Omental fat pad (tissue), 4 donors: ENCODE data around the gene TTC33. TPM values are rescaled to one million over a fixed set of nuclear protein-coding genes. Genes with fewer than 3 reads are reported as not detected.

Source experiments
- ATAC-seq: fragments of 150-250 bp; one replicate; pipeline ENCODE4 v1.9.1; 2016; ENCODE audit warnings: mild to moderate bottlenecking, moderate library complexity; ENCODE audit not compliant: low FRiP score
- DNase-seq: peaks from one replicate; pipeline ENCODE4 v3.0.0-alpha.2; 2019; ENCODE audit warnings: low spot score
- CTCF ChIP-seq, 3 donors: fragments of 450-650 bp; IDR thresholded peaks; one replicate each; pipeline ENCODE4 v1.5.1; 2016 to 2017; ENCODE audit warnings: antibody characterized with exemption in 3 of 3, mild to moderate bottlenecking in 3 of 3, moderate library complexity in 2 of 3
- total RNA-seq, 4 donors: library from RNA; depleted of rRNA; stranded (reverse); fragments of >200 nt; gene quantifications; one replicate each; pipeline ENCODE4 v1.1.0, GENCODE V29; 2016

Gene TTC33
- total RNA-seq, 4 donors from 2014 or later = 8.3 to 15.4 (median 9.3) TPM

- no peak for ATAC-seq
- DNase-seq = no peak
- TF ChIP-seq CTCF (IDR thresholded peaks at IDR 0.05) = no peak
These were observed 1.6 kb upstream of the TTC33 start for GRCh38 chr5:40757400-40757799.

- DNase-seq (no peak), ATAC-seq (peak; percentile 85)
- TF ChIP-seq CTCF (IDR thresholded peaks at IDR 0.05) = no peak
These were observed 711 bp downstream of the TTC33 start for GRCh38 chr5:40755093-40755406.

- DNase-seq = no peak
- peak; percentile 11 for ATAC-seq
- TF ChIP-seq CTCF (IDR thresholded peaks at IDR 0.05) = no peak
These were observed 1.2 kb downstream of the TTC33 start for GRCh38 chr5:40754381-40755092.

GRCh38 chr5:40746703-40747102 lies 9.1 kb downstream of the TTC33 start:
- no peak for TF ChIP-seq CTCF (IDR thresholded peaks at IDR 0.05)
- DNase-seq (no peak), ATAC-seq (no peak)

GRCh38 chr5:40743771-40744170 lies 12.0 kb downstream of the TTC33 start:
- DNase-seq (no peak), ATAC-seq (no peak)
- TF ChIP-seq CTCF (IDR thresholded peaks at IDR 0.05) = no peak

GRCh38 chr5:40738502-40738901 lies 17.3 kb downstream of the TTC33 start:
- TF ChIP-seq CTCF (IDR thresholded peaks at IDR 0.05) = no peak
- no peak for DNase-seq
- no peak for ATAC-seq

GRCh38 chr5:40736103-40736875 lies 19.5 kb downstream of the TTC33 start:
- peak in 1 of 3 donors; percentile 31 for TF ChIP-seq CTCF (IDR thresholded peaks at IDR 0.05)
- ATAC-seq (no peak), DNase-seq (no peak)
